Thyroid gland (tissue), 4 donors: ENCODE results near the gene MPPE1.

Experiments
- POLR2A ChIP-seq, 2 donors: fragments of 450-650 bp; IDR thresholded peaks; one replicate each; pipeline ENCODE4 v1.6.1; 2017; ENCODE audit warnings: antibody characterized with exemption in 2 of 2, mild to moderate bottlenecking in 2 of 2, moderate library complexity in 1 of 2
- TF ChIP-seq, protein P1 (sequence below), 6 experiments: fragments of 200-600 bp in 3 of 6; fragments of 450-650 bp in 3 of 6; sonication (generic) in 3 of 6; IDR thresholded peaks; one replicate each; pipeline ENCODE4 v1.5.1; 2016 to 2019; ENCODE audit warnings: antibody characterized with exemption in 6 of 6, mild to moderate bottlenecking in 2 of 6, inconsistent platforms in 1 of 6, moderate library complexity in 1 of 6

DNA sequence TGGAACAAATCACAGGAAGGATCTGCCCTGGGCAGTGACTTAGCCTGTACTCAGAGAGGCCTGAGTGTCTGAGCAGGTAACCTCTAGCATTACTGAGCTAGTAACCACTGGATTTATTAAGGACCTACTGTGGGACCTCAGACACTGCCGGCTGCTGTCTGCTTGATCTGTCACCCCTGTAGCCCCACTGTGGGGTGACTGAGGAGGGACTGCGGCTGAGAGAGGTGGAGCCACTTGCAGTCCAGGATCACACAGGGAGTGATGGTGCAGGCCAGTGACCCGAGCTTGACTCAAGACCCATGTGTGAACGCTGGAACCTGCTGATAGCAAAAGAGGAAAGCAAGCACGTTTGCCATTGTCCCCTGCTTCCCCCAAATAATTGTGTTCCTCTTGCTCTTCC lies 41.4 kb downstream of the MPPE1 start:
- TF ChIP-seq, protein P1, sequence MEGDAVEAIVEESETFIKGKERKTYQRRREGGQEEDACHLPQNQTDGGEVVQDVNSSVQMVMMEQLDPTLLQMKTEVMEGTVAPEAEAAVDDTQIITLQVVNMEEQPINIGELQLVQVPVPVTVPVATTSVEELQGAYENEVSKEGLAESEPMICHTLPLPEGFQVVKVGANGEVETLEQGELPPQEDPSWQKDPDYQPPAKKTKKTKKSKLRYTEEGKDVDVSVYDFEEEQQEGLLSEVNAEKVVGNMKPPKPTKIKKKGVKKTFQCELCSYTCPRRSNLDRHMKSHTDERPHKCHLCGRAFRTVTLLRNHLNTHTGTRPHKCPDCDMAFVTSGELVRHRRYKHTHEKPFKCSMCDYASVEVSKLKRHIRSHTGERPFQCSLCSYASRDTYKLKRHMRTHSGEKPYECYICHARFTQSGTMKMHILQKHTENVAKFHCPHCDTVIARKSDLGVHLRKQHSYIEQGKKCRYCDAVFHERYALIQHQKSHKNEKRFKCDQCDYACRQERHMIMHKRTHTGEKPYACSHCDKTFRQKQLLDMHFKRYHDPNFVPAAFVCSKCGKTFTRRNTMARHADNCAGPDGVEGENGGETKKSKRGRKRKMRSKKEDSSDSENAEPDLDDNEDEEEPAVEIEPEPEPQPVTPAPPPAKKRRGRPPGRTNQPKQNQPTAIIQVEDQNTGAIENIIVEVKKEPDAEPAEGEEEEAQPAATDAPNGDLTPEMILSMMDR (IDR thresholded peaks at IDR 0.05), result no peak
- no peak for TF ChIP-seq POLR2A (IDR thresholded peaks at IDR 0.05)
